K562 (cell line): ENCODE results near the gene PARD3.

Source experiments
- CHCHD3 ChIP-seq: fragments of 250-450 bp; sonication (Bioruptor Pico); IDR thresholded peaks from 2 replicates; pipeline ENCODE4 v2.1.2; 2022; ENCODE audit warnings: mild to moderate bottlenecking
- ESRRB ChIP-seq: fragments of 250-450 bp; sonication (Bioruptor Pico); IDR thresholded peaks from 2 replicates; pipeline ENCODE4 v1.5.0; 2020; ENCODE audit warnings: mild to moderate bottlenecking, moderate library complexity, borderline replicate concordance
- GTF2F1 ChIP-seq: IDR thresholded peaks from 2 replicates; pipeline ENCODE4 v1.6.1; 2011; ENCODE audit warnings: low read depth, low read length, improper control_type of control experiment
- POLR2AphosphoS5 ChIP-seq: IDR thresholded peaks from 2 replicates; pipeline ENCODE4 v1.6.1; 2011; ENCODE audit warnings: mild to moderate bottlenecking, low read depth, low read length, moderate library complexity; ENCODE audit not compliant: control insufficient read depth, insufficient read depth
- ZKSCAN8 ChIP-seq: fragments of 200-800 bp; sonication (Bioruptor generic); IDR thresholded peaks from 2 replicates; pipeline ENCODE4 v1.6.1; 2016; ENCODE audit warnings: missing genetic modification characterization, missing compliant biosample characterization
- TF ChIP-seq, protein P1 (sequence below): IDR thresholded peaks from 2 replicates; pipeline ENCODE4 v1.6.1; 2014; ENCODE audit warnings: antibody characterized with exemption

DNA sequence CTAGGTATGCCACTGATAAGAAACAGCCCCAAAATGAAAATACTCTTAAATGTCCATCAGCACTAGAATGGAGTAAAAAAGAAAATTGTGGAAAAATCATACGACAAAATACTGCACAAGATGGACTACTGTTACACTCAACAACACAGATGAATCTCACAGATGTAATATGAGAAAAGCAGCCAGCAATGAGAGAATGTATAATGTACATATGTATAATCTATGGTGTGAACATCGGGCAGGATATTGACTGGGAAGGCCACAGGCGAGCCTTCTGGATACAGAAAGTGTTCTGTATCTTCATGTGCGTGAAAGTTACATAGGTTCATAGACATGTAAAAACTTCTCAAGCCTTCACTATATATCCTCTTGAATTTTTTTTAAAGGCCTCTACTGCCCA is 212.6 kb downstream of the PARD3 start:
- TF ChIP-seq ZKSCAN8 (no peak), ESRRB (no peak), CHCHD3 (CRISPR knock-in tag) (no peak), POLR2AphosphoS5 (no peak), GTF2F1 (no peak)
- TF ChIP-seq, protein P1, sequence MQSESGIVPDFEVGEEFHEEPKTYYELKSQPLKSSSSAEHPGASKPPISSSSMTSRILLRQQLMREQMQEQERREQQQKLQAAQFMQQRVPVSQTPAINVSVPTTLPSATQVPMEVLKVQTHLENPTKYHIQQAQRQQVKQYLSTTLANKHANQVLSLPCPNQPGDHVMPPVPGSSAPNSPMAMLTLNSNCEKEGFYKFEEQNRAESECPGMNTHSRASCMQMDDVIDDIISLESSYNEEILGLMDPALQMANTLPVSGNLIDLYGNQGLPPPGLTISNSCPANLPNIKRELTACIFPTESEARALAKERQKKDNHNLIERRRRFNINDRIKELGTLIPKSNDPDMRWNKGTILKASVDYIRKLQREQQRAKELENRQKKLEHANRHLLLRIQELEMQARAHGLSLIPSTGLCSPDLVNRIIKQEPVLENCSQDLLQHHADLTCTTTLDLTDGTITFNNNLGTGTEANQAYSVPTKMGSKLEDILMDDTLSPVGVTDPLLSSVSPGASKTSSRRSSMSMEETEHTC, result no peak
